ENCODE results near the gene GPR35.
"Not testable (repeated sequence)": the region's sequence is repeated elsewhere in the genome, so short reads cannot be mapped to it uniquely, and the experiment has no call there.

The GPR35 gene

DNA sequence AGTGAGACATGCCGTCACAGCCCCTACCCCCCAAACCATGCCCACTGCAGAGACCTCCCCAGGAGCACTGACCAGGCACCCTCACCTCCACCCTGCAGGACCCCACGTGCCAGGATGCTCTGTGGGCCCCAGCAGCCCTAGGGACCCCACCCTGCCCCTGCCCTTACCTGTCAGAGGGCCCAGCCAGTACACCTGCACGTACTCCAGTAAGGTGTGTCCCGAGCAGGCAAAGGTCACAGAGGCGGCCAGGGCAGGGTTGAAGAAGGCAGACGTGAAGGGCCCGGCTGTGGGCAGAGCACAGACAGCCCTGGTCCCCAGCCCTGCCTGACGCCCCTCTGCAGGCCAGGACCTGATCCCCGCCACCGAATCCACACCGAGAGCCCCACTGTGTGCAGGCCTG is 54.9 kb downstream of the GPR35 start:
- H3K36me3 ChIP-seq (ENCODE audit: insufficient read depth, low read length); H3K4me3 ChIP-seq (ENCODE audit: low read depth in 1 of 2, low read length in 2 of 2); H3K4me1 ChIP-seq (ENCODE audit: insufficient read depth, low read length); H3K27ac ChIP-seq (ENCODE audit: low read depth, low read length); H3K9ac ChIP-seq (ENCODE audit: low read length); H3K9me3 ChIP-seq (ENCODE audit: low read length); H3K27me3 ChIP-seq (ENCODE audit: control insufficient read depth in 1 of 2, insufficient read depth in 2 of 2, low read length in 2 of 2): not testable (repeated sequence)

Measured in muscle layer of colon (tissue), 2 donors.